HCT116 (cell line): ENCODE measurements around the gene UBE2M.

Experiments used
- CBX3 ChIP-seq: IDR thresholded peaks from 2 replicates; pipeline ENCODE4 v1.6.1; 2012; ENCODE audit warnings: low read depth
- EZH2 ChIP-seq: fragments of 200-600 bp; sonication (generic); IDR thresholded peaks from 2 replicates; pipeline ENCODE4 v1.6.1; 2017; ENCODE audit warnings: antibody characterized with exemption, mixed run types
- EZH2phosphoT487 ChIP-seq: fragments of 200-600 bp; IDR thresholded peaks from 2 replicates; pipeline ENCODE4 v1.6.1; 2018; ENCODE audit warnings: antibody characterized with exemption, borderline replicate concordance
- POLR2A ChIP-seq: IDR thresholded peaks from 2 replicates; pipeline ENCODE4 v1.7.0; 2011; ENCODE audit warnings: borderline replicate concordance; ENCODE audit not compliant: insufficient read depth, insufficient read length; ENCODE audit errors: extremely low read depth
- POLR2AphosphoS5 ChIP-seq: IDR thresholded peaks from 2 replicates; pipeline ENCODE4 v1.6.1; 2011; ENCODE audit warnings: mild to moderate bottlenecking, low read depth, low read length, moderate library complexity
- RAD21 ChIP-seq: IDR thresholded peaks from 2 replicates; pipeline ENCODE4 v1.6.1; 2012; ENCODE audit warnings: low read depth, mild to moderate bottlenecking
- REST ChIP-seq: IDR thresholded peaks from 2 replicates; pipeline ENCODE4 v1.6.1; 2012; ENCODE audit warnings: low read depth
- SIN3A ChIP-seq: IDR thresholded peaks from 2 replicates; pipeline ENCODE4 v1.6.1; 2012; ENCODE audit warnings: low read depth
- SP1 ChIP-seq: IDR thresholded peaks from 2 replicates; pipeline ENCODE4 v1.6.1; 2012; ENCODE audit warnings: low read depth
- YY1 ChIP-seq: IDR thresholded peaks from 2 replicates; pipeline ENCODE4 v1.6.1; 2011; ENCODE audit warnings: low read length, low read depth, moderate library complexity, mild to moderate bottlenecking; ENCODE audit not compliant: insufficient replicate concordance; ENCODE audit errors: extremely low read depth
- ZFX ChIP-seq: fragments of 450-650 bp; IDR thresholded peaks from 2 replicates; pipeline ENCODE4 v1.6.1; 2017
- ZNF274 ChIP-seq: fragments of 200-500 bp; sonication (Bioruptor generic); IDR thresholded peaks from 2 replicates; pipeline ENCODE4 v1.6.1; 2014; ENCODE audit warnings: mild to moderate bottlenecking, low read depth, low read length, inconsistent platforms
- TF ChIP-seq, protein P1 (sequence below), 3 experiments: fragments of 200-600 bp in 1 of 3; sonication (generic) in 1 of 3; IDR thresholded peaks in 2 of 3; conservative IDR thresholded peaks in 1 of 3; 2 replicates each; pipeline ENCODE4 v1.5.1; 2012 to 2017; ENCODE audit warnings: low read depth in 2 of 3, low read length in 2 of 3, antibody characterized with exemption in 1 of 3, borderline replicate concordance in 1 of 3, control low read depth in 1 of 3, mild to moderate bottlenecking in 1 of 3, mixed read lengths in 1 of 3, mixed run types in 1 of 3, moderate library complexity in 1 of 3; ENCODE audit not compliant: insufficient read depth in 1 of 3

DNA sequence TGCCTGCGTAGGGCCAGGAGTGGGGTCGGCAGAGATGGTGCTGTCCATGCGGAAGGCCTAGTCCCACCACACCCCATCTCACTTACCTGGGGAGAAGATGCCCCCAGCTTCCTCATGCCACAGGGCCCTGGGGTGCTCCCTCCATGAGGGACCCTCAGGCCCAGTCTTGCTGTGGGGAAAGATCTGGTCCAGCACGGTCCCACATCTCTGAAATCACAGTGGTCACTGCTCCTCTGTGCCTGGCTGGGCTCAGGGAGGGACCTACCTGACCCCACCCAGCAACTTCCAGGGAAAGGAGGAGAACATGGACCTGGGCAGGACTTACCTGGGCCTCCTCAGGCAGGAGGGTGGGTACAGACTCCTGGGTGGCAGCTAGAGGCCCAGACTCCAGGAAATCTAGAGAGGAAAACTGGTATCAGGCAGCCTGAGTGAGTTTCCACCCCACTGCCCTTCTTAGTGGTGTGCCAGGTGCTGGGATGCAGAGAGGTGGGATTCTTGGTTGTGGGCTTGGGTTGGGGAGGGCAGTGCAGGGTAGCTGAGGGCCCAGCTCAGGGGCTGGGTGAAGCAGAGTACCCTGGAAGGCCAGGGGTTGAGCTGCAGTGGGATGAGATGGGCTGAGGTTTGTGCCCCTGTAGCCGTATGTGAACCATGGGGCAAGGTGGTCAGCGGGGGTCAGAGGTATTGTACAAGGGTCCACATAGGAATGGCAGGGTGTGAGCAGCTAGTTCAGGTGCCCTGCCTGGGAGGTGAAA, 11.0 kb upstream of the UBE2M start:
- TF ChIP-seq, protein P1, sequence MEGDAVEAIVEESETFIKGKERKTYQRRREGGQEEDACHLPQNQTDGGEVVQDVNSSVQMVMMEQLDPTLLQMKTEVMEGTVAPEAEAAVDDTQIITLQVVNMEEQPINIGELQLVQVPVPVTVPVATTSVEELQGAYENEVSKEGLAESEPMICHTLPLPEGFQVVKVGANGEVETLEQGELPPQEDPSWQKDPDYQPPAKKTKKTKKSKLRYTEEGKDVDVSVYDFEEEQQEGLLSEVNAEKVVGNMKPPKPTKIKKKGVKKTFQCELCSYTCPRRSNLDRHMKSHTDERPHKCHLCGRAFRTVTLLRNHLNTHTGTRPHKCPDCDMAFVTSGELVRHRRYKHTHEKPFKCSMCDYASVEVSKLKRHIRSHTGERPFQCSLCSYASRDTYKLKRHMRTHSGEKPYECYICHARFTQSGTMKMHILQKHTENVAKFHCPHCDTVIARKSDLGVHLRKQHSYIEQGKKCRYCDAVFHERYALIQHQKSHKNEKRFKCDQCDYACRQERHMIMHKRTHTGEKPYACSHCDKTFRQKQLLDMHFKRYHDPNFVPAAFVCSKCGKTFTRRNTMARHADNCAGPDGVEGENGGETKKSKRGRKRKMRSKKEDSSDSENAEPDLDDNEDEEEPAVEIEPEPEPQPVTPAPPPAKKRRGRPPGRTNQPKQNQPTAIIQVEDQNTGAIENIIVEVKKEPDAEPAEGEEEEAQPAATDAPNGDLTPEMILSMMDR (IDR thresholded peaks at IDR 0.05 in 2 of 3, conservative IDR thresholded peaks at IDR 0.05 in 1 of 3; ENCODE audit: borderline replicate concordance in 1 of 3, insufficient read depth in 1 of 3, low read depth in 2 of 3, low read length in 2 of 3): no peak
- TF ChIP-seq EZH2 (no peak), SP1 (no peak), EZH2phosphoT487 (no peak), POLR2AphosphoS5 (peak; percentile 5; the same call in 1 of the 2 replicates), SIN3A (no peak), YY1 (no peak), REST (no peak), POLR2A (no peak), RAD21 (no peak), ZFX (no peak), CBX3 (no peak), ZNF274 (no peak)
